Left ventricle myocardium inferior (tissue), 1 donor: Measurements from ENCODE around the gene MAPKBP1. TPM values are rescaled to one million over a fixed set of nuclear protein-coding genes. Genes with fewer than 3 reads are reported as not detected.
A peak's percentile ranks its signal among the peaks of the same experiment; 100 is the strongest.

Source experiments
- DNase-seq: peaks from one replicate; pipeline ENCODE4 v3.0.0-alpha.2; 2020
- H3K27ac ChIP-seq: fragments of 200-600 bp; replicated peaks from 2 replicates; pipeline ENCODE4 v1.8.0; 2021
- H3K27me3 ChIP-seq: fragments of 200-600 bp; 2 replicates; pipeline ENCODE4 v1.8.0; 2021; ENCODE audit warnings: low read depth
- H3K36me3 ChIP-seq: fragments of 200-600 bp; 2 replicates; pipeline ENCODE4 v1.8.0; 2021
- H3K4me1 ChIP-seq: fragments of 200-600 bp; 2 replicates; pipeline ENCODE4 v1.8.0; 2021
- H3K4me3 ChIP-seq: fragments of 200-600 bp; 2 replicates; pipeline ENCODE4 v1.8.0; 2021; ENCODE audit warnings: mild to moderate bottlenecking, moderate library complexity
- H3K9me3 ChIP-seq: fragments of 200-600 bp; replicated peaks from 2 replicates; pipeline ENCODE4 v1.8.0; 2021
- CTCF ChIP-seq: fragments of 200-600 bp; IDR thresholded peaks from 2 replicates; pipeline ENCODE4 v1.8.0; 2021; ENCODE audit warnings: antibody characterized with exemption, mild to moderate bottlenecking, borderline replicate concordance
- intact Hi-C: fragments of 100-400 bp; cut with micrococcal nuclease; formaldehyde crosslinking; loops from one replicate; pipeline ENCODE4 v1.11.0; 2022
- total RNA-seq: library from RNA; stranded (reverse); fragmentation: NEBNext Ultra II Directional; extraction: Animal tissue kit (Norgen Biotek cat#: 25700); gene quantifications from one replicate; pipeline ENCODE4 v1.2.1, GENCODE V29; 2021
- donor health status: DM: no; HTN: yes; CAD: no; lungs with severe emphysema.

The MAPKBP1 gene
- total RNA-seq, 1 donor from 2014 or later = 13.6 TPM

DNA sequence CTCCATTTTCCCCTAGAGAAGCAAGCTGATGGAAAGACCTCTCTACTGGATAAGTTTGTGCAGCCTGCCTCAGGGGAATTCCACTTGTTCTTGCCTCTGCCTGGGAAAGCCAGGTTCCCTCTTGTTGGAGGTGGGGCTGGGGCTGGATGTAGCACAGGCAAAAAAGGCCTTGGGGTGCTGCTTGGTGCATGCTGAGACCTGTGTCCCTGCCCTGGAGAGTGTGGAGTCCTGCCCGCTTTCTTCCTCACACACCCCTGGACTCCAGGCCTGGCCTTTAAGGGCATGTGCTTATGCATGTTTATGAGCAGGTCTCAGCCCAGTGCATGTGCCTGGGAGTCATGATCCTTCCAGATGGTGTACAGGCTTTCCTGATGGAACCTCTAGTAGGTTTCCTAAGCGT lies 30.1 kb downstream of the MAPKBP1 start:
- Histone ChIP-seq H3K4me1 (peaks cover 28% of the 10 kb centered on the region), H3K36me3 (peaks cover 22% of the 10 kb centered on the region), H3K4me3 (no peak overlapping the region), H3K27me3 (no peaks in the 10 kb centered on the region), H3K9me3 (no peaks in the 10 kb centered on the region), H3K27ac (no peak overlapping the region)
- no peak for TF ChIP-seq CTCF
- DNase-seq = no peak
- intact Hi-C loops = no loop called here

DNA sequence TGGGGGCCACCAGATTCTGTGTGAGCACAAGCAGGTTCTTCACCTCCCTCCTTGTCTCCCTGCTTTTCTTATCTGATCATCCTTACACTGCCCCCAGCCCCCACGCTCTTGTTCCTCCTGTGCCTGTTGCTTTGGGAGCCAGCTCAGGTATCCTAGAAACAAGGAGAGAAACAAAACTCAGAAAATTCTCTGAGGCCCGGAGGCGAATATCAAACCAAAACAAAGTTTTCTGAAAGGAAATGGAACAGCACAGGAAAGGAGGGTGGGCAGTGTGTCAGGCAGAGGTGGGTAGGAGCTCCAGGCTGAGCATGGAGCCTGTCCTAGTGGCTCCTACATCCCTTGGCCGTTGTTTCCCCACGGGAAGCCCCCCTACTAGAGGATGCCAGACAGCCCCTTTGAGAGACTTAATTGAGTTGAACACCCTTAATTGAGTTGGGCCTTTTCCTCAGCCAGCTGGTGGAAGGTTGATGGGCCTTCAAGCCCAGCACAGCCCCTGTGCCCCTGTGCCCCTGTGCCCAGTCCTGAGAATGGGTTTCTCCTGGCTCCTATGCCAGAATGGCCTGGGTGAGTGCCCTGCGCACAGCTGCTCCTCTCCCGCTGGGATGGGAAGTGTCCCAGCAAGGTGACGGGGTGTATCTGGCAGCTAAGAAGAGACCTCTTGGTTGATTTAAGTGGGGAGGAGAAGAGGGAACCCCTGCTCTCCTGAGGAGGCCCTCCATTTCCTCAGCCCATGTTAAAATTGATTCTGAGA lies 30.8 kb downstream of the MAPKBP1 start:
- no peak for DNase-seq
- intact Hi-C loops = no loop called here
- Histone ChIP-seq H3K27me3 (no peaks in the 10 kb centered on the region), H3K9me3 (no peaks in the 10 kb centered on the region), H3K36me3 (peaks cover 19% of the 10 kb centered on the region), H3K4me1 (peaks cover 26% of the 10 kb centered on the region), H3K4me3 (no peak overlapping the region), H3K27ac (no peak overlapping the region)
- no peak for TF ChIP-seq CTCF

DNA sequence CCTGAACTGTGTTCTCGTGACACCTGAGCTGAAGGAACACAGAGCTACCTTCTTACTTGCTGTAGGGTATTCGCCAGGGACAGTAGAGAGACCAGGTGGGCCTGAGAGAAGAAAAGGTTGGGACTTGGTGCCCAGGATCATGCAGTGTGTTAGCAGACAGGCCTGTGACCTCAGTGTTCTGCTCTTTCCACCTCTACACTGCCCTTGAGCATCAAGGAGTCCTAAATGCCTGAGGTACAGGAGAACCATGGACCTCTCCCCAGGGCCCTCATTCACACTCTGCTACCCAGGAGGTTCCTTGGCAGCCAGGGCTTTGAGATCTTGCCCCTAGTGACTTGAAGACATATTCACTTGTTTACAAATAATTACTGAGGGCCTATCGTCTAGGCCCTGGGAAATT lies 31.4 kb downstream of the MAPKBP1 start:
- intact Hi-C loops = no loop called here
- peaks cover 26% of the 10 kb centered on the region for H3K4me1 ChIP-seq
- H3K9me3 ChIP-seq = no peaks in the 10 kb centered on the region
- H3K4me3 ChIP-seq = no peak overlapping the region
- no peak for TF ChIP-seq CTCF
- peaks cover 13% of the 10 kb centered on the region for H3K36me3 ChIP-seq
- DNase-seq = no peak
- H3K27ac ChIP-seq = no peak overlapping the region
- H3K27me3 ChIP-seq = no peaks in the 10 kb centered on the region

GRCh38 chr15:41806291-41807181 lies 32.3 kb downstream of the MAPKBP1 start:
- Histone ChIP-seq H3K9me3 (no peaks in the 10 kb centered on the region), H3K4me1 (peaks cover 30% of the 10 kb centered on the region), H3K27me3 (no peaks in the 10 kb centered on the region), H3K27ac (no peak overlapping the region), H3K36me3 (peaks cover 7% of the 10 kb centered on the region), H3K4me3 (no peak overlapping the region)
- peak; percentile 34 for DNase-seq
- intact Hi-C loops = no loop called here
- peak; percentile 31 for TF ChIP-seq CTCF

- intact Hi-C loops = no loop called here
- H3K9me3 ChIP-seq = no peaks in the 10 kb centered on the region
- TF ChIP-seq CTCF = no peak
- H3K4me1 ChIP-seq = peaks cover 29% of the 10 kb centered on the region
- H3K27me3 ChIP-seq = no peaks in the 10 kb centered on the region
- peaks cover 20% of the 10 kb centered on the region for H3K36me3 ChIP-seq
- no peak for DNase-seq
- H3K27ac ChIP-seq = no peak overlapping the region
- H3K4me3 ChIP-seq = no peak overlapping the region
Measured at GRCh38 chr15:41809121-41809520, 34.8 kb downstream of the MAPKBP1 start.
